NCI-H226 (cell line): ENCODE measurements around the gene ADAMTS18.
"Not testable (repeated sequence)": the region's sequence is repeated elsewhere in the genome, so short reads cannot be mapped to it uniquely, and the experiment has no call there.

Source experiments
- DNase-seq: peaks from one replicate; pipeline ENCODE4 v3.0.0-alpha.2; 2015

ADAMTS18 gene

DNA sequence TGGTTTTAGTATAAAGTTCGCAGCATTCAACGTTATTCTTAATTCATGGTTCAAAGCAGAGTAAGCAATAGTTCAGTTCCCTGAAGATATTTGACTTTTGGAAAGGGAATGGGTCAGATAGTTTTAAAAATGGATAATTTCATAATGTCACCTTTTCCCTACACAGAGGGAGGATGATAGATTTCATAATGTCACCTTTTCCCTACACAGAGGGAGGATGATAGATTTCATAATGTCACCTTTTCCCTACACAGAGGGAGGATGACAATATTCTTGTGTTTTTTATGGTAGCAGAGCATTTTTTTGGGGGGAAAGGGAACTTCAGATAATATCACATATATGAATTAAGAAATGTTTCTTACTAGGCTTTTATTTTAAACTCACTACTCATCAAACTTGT is 159.5 kb downstream of the ADAMTS18 start:
- DNase-seq = not testable (repeated sequence)

DNA sequence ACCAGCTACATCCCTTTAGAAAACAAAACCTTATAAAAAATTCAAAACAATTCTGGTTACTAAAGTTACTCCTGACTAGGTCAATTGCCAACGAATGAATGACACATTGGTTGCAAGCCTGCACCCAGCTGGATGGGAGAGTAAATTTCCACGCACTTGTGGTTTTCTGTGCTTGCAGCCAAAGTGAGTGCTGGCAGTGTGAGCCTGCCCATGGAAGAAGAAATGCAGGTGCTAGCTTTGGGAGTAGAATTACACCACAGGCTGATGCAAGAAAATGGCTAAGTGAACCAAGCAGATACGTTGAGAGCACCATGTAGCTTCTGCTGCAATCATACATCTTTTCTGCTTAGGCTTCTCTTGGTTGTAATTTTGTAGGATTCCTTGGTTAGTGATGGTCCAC is 161.0 kb downstream of the ADAMTS18 start:
- DNase-seq = peak; percentile 11

DNA sequence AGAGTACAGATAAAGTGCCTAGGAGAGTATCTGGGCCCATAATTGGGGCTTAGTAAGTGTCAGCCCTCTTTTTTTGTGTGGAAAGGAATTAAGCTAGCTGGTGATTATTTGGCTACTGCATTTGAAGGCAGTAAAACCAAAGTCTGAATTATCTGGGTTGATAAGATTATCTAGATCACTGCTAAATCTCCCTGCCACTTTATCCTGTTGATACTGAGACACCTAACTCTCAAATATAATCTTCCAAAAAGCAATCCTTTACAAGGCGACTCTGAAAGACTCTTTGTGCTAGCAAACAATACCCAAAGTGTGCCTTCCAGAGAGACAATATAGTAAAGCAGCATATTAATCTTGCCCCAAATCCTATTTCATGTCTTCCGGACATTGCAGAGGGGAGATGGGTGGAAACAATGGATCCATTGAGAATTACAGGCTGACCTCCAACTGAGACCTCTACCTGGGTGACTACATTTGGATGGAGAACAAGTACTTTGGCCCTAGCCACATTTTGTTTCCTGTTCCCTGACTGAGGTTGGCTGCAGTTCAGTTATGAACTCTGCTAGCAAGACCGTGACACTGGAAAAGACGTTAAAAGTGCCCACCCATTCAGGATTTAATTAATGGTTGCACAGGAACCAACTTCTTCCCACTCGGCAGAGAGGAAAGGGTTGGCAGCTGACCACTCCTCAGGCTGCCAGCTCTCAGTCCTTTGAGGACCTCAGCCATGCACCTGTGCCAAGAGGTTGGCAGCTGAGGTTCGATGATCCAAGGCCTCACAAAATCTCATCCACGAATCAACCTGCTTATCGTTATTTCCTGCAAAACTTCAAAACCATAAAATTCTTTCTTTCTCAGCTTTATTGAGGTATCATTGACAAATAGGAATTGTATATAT is 163.1 kb downstream of the ADAMTS18 start:
- DNase-seq = no peak

DNA sequence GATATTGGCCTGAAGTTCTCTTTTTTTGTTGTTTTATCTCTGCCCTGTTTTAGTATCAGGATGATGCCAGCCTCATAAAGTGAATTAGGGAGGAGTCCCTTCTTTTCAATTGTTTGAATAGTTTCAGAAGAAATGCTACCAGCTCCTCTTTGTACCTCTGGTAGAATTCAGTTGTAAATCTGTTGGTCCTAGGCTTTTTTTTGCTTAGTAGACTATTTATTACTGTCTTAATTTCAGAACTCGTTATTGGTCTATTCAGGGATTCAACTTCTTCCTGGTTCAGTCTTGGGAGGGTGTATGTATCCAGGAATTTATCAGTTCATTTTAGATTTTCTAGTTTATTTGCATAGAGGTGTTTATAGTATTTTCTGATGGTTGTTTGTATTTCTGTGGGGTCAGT is 168.6 kb downstream of the ADAMTS18 start:
- not testable (repeated sequence) for DNase-seq

DNA sequence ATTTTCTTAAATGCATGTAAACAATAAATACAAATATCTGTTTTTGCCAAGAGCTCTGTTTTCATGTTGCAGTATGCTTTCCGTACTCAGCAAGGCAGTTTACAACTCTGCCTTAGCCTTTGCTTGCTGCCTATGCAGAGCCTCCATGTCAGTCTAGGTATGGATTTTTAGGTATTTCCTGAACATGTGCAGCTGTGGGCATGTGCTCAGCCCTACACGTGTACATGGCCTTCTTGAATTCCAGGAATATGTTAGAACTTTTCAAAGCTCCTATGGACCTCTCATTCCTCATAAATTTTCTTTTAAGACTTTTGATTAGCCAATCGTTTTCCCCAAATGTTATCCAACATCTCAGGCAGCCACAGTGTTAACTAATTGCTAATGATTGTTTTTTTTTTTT is 171.9 kb downstream of the ADAMTS18 start:
- DNase-seq = no peak

DNA sequence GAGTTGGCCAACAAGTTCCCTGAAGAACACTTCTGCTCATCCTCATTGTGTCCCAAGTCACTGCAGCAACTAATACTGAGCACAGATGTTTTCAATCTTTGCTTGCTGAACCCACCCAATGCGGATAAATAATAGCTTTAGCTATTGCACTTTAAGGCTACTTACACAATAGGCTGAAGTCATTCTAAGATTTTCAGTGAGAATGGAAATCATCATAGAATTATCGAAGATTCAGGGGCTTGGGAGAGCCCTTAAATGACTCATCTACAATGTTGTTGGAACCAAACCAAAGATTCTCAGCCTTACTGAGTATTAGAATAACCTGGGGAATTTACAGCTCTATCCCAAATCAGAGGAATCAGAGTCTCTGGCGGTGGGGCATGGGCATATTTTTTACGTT is 184.4 kb downstream of the ADAMTS18 start:
- DNase-seq = no peak

DNA sequence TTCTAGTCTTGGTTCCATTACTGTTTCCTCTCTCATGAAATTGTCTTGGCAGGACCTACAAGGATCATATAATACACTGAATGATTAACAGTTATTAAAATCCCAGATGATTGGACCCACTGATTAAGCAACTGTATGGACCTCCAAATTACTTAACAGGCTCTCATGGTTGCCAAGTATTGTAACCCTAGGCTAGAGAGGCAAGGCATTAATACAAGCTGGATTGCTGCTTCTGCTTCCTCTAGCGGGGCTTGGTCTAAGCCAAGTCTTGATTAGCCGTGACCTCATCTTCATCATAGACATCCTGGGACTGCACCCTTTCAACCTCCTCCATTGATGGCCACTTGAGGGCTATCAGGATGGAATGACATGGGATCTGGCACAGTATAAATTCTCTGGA is 188.7 kb downstream of the ADAMTS18 start:
- no peak for DNase-seq

DNA sequence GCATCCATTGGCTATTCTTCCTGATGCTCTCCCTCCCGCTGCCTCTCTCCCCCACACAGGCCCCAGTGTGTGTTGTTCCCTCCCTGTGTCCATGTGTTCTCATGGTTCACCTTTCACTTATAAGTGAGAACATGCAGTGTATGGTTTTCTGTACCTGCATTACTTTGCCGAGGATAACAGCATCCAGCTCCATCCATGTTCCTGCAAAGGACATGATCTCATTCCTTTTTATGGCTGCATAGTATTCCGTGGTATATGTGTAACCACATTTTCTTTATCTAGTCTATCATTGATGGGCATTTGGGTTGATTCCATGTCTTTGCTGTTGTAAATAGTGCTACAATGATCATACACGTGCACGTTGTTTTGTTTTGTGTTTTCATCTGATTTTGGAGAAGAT is 192.4 kb downstream of the ADAMTS18 start:
- DNase-seq = not testable (repeated sequence)

DNA sequence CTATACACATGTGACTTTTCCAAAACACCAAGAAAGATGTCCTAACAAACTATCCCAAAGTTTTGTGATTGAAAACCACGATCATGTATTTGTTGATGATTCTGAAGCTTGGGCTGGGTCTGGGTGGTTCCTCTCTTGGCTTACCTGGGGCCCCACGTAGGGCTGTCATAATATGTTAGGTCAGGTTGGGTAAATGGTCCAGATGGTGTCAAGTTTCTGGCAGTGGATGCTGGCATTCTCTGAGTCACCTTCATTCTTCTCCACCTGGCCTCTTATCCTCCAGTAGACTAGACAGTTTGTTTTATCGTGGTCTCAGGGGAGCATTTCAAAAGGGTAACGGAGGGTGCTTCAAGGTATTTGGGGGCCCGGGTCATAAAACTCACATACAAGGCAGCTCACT is 196.2 kb downstream of the ADAMTS18 start:
- DNase-seq = no peak

DNA sequence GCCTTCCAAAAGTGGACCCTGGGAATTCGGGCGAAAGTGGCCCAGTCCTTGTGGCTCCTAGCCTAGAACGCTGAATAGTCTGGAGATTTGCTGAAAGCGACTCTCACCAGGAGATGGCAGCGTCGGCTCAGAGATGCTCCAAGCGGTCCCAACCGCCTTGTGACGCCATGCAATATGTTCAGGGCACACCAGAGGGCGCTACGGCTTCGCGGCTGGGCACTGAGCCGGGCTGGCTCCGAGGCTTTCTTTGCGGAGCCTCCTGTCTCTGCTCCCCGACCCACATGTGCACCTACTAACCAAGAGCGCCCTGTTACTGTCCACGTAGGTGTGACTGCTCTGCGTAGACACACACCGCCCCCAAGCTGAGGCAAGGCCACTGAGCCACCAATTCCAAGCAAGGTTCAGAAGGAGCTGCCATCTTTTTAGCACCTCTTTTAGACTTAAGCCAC is 198.7 kb downstream of the ADAMTS18 start:
- DNase-seq = peak; percentile 57

DNA sequence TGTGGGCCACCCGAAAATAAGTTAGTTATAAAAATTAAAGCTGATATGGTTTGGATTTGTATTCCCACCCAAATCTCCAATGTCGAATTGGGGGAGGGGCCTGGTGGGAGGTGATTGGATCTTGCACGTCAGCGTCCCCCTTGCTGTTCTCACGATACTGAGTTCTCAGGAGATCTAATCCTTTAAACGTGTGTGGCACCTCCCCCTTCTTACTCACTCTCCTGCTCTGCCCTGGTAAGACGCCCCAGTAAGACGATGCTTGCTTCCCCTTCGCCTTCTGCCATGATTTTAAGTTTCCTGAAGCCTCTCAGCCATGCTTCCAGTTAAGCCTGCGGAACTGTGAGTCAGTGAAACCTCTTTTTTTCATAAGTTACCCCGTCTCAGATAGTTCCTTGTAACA is 200.2 kb downstream of the ADAMTS18 start:
- no peak for DNase-seq

DNA sequence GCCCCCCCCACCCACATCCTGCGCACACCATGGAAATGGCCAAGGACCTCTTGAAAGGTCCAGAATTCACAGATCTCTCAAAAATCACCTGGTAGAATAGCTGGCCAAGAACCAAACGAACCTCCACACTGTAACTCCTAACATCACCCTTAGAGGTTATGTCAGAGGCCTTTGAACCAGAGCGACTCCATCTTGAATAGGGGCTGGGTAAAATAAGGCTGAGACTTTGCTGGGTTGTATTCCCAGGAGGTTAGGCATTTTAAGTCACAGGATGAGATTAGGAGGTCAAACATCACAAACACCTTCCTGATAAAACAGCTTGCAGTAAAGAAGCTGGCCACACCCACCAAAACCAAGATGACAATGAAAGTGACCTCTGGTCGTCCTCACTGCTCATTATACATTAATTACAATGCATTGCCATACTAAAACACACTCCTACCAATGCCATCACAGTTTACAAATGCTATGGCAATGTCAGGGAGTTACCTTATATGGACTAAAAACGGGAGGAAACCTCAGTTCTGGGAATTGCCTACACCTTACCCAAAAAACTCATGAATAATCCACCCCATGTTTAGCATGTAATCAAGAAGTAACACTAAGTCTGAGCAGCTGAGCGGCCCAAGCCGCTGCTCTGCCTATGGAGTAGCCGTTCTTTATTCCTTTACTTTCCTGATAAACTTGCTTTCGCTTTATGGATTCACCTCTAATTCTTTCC is 200.9 kb downstream of the ADAMTS18 start:
- DNase-seq = no peak
